DOHH2 (cell line): ENCODE results near the gene CHPF2.

ENCODE experiments used
- H3F3A ChIP-seq: fragments of 200-600 bp; sonication (generic), shearing (Covaris generic); 2 replicates; pipeline ENCODE4 v1.6.0; 2016; ENCODE audit warnings: antibody characterized with exemption, mild to moderate bottlenecking; ENCODE audit not compliant: control insufficient read depth, insufficient read depth
- H3K27ac ChIP-seq: fragments of 200-600 bp; sonication (generic); 2 replicates; pipeline ENCODE4 v1.5.1; 2014; ENCODE audit warnings: low read depth, mild to moderate bottlenecking, low read length, moderate library complexity
- H3K27me3 ChIP-seq: fragments of 200-600 bp; sonication (generic); 2 replicates; pipeline ENCODE4 v1.6.1; 2014; ENCODE audit warnings: mild to moderate bottlenecking, low read length, mixed read lengths; ENCODE audit not compliant: control insufficient read depth
- H3K36me3 ChIP-seq: fragments of 200-600 bp; sonication (generic); 2 replicates; pipeline ENCODE4 v1.6.1; 2014; ENCODE audit warnings: mild to moderate bottlenecking, low read length, moderate library complexity, mixed read lengths; ENCODE audit not compliant: control insufficient read depth
- H3K4me1 ChIP-seq: fragments of 200-600 bp; sonication (generic); 2 replicates; pipeline ENCODE4 v1.6.1; 2014; ENCODE audit warnings: mild to moderate bottlenecking, low read length, mixed read lengths; ENCODE audit not compliant: control insufficient read depth
- H3K4me2 ChIP-seq: fragments of 200-600 bp; sonication (generic); 2 replicates; pipeline ENCODE4 v1.6.0; 2014; ENCODE audit warnings: mild to moderate bottlenecking, low read length, moderate library complexity
- H3K4me3 ChIP-seq: fragments of 200-600 bp; sonication (generic); 2 replicates; pipeline ENCODE4 v1.5.1; 2014; ENCODE audit warnings: mild to moderate bottlenecking, low read length, mixed read lengths
- H3K79me2 ChIP-seq: fragments of 200-600 bp; sonication (generic); 2 replicates; pipeline ENCODE4 v1.6.1; 2014; ENCODE audit warnings: mild to moderate bottlenecking, low read length, mixed read lengths; ENCODE audit not compliant: control insufficient read depth
- H3K9me2 ChIP-seq: fragments of 200-600 bp; sonication (generic); replicated peaks from 2 replicates; pipeline ENCODE4 v1.6.1; 2014; ENCODE audit warnings: mild to moderate bottlenecking, low read length, mixed read lengths; ENCODE audit not compliant: control insufficient read depth
- H3K9me3 ChIP-seq: fragments of 200-600 bp; sonication (generic); 2 replicates; pipeline ENCODE4 v1.6.1; 2014; ENCODE audit warnings: antibody characterized with exemption, low read length, mixed read lengths; ENCODE audit not compliant: control insufficient read depth, insufficient read depth
- H4K20me1 ChIP-seq: fragments of 200-600 bp; sonication (generic); 2 replicates; pipeline ENCODE4 v1.6.0; 2014; ENCODE audit warnings: low read depth, mild to moderate bottlenecking, antibody characterized with exemption, low read length, moderate library complexity; ENCODE audit not compliant: control insufficient read depth, insufficient read depth
- EZH2phosphoT487 ChIP-seq: fragments of 200-600 bp; sonication (generic); IDR thresholded peaks from 2 replicates; pipeline ENCODE4 v1.6.1; 2017; ENCODE audit warnings: borderline replicate concordance, mild to moderate bottlenecking, antibody characterized with exemption, low read length, moderate library complexity, mixed read lengths
- TF ChIP-seq, protein P1 (sequence below): fragments of 200-600 bp; sonication (generic); IDR thresholded peaks from one replicate; pipeline ENCODE4 v1.5.1; 2014; ENCODE audit warnings: antibody characterized with exemption, mild to moderate bottlenecking, low read depth, low read length; ENCODE audit not compliant: poor library complexity, severe bottlenecking

The CHPF2 gene

DNA sequence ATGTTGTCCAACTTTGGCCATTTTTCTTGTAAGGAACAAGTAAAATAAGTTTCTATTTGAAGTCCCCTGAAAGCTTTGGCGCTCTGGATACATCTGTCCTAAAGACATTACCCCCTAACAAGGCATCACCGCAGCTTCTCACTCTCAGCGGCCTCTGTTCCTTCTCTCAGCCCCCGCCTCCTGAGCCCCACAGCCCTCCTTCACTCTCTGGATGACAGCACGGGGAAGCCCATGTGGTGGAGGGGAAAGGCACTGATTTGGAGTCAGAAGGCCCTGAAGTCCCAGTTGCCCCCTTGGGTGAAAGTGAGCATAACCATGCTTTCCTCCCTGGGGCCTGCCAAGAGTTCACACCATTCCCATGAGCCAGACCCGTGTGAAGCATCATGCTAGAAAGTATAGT is 26.6 kb upstream of the CHPF2 start:
- H3K36me3 ChIP-seq, result no peaks in the 10 kb centered on the region
- H3K27me3 ChIP-seq, result peaks cover 21% of the 10 kb centered on the region
- no peaks in the 10 kb centered on the region for H3K9me2 ChIP-seq
- H3K79me2 ChIP-seq, result no peaks in the 10 kb centered on the region
- no peak overlapping the region for H3K27ac ChIP-seq
- H3K4me2 ChIP-seq, result no peak overlapping the region
- TF ChIP-seq, protein P1, sequence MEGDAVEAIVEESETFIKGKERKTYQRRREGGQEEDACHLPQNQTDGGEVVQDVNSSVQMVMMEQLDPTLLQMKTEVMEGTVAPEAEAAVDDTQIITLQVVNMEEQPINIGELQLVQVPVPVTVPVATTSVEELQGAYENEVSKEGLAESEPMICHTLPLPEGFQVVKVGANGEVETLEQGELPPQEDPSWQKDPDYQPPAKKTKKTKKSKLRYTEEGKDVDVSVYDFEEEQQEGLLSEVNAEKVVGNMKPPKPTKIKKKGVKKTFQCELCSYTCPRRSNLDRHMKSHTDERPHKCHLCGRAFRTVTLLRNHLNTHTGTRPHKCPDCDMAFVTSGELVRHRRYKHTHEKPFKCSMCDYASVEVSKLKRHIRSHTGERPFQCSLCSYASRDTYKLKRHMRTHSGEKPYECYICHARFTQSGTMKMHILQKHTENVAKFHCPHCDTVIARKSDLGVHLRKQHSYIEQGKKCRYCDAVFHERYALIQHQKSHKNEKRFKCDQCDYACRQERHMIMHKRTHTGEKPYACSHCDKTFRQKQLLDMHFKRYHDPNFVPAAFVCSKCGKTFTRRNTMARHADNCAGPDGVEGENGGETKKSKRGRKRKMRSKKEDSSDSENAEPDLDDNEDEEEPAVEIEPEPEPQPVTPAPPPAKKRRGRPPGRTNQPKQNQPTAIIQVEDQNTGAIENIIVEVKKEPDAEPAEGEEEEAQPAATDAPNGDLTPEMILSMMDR, result no peak
- TF ChIP-seq EZH2phosphoT487, result no peak
- H3K4me3 ChIP-seq, result no peak overlapping the region
- H3K4me1 ChIP-seq, result no peaks in the 10 kb centered on the region
- no peaks in the 10 kb centered on the region for H3F3A ChIP-seq
- no peaks in the 10 kb centered on the region for H3K9me3 ChIP-seq
- no peaks in the 10 kb centered on the region for H4K20me1 ChIP-seq

DNA sequence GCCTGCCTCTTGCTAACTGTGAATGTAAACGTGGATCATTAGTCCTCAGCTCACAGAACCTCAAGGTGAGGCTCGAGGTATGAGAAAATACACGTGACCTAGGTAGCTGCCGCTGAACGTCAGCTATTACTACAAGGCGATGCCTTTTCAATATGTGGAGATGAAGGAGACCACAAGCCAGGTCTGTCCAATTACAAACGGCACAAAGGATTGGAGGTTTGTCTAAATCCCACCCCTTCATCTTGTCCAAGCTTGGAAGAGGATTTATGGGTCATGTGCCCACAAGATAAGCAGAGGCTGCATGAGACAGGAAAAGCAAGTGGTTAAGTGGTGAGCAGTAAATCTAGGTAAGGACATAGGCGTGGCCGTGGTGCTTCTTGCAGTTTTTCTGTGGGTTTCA is 25.4 kb upstream of the CHPF2 start:
- Histone ChIP-seq H3K36me3 (peaks cover 3% of the 10 kb centered on the region), H3F3A (peaks cover 10% of the 10 kb centered on the region; the same call in 1 of the 2 replicates), H3K79me2 (no peaks in the 10 kb centered on the region), H3K4me2 (no peak overlapping the region), H3K27ac (no peak overlapping the region), H3K27me3 (peaks cover 16% of the 10 kb centered on the region), H3K9me2 (no peaks in the 10 kb centered on the region), H3K4me1 (no peaks in the 10 kb centered on the region), H4K20me1 (no peaks in the 10 kb centered on the region; the same call in 1 of the 2 replicates), H3K4me3 (no peak overlapping the region), H3K9me3 (no peaks in the 10 kb centered on the region)
- TF ChIP-seq EZH2phosphoT487, result no peak

DNA sequence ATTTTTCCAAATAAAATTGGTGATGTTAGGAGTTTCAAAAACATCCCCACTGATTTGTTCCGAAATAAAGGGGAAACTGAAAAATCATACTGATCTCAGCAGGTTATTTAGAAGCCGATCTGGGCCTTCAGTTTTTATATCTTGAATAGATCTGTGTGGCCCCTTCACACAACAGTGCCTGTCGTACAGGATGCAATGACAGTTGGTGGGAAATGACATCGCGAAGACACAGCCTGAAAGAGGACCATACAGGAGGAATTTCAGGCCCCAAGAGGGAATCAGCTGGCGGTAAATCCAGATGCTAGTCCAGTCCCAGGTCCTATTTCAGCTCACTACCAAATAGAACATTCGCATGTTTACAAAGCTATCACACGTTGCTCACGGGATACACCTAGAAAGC is 25.0 kb upstream of the CHPF2 start:
- Histone ChIP-seq H3K4me1 (no peaks in the 10 kb centered on the region), H3K27ac (no peak overlapping the region), H3K36me3 (peaks cover 7% of the 10 kb centered on the region), H3K27me3 (peaks cover 14% of the 10 kb centered on the region), H3K4me2 (no peak overlapping the region), H3K4me3 (no peak overlapping the region), H4K20me1 (no peaks in the 10 kb centered on the region; the same call in 1 of the 2 replicates), H3K79me2 (no peaks in the 10 kb centered on the region), H3F3A (peaks cover 11% of the 10 kb centered on the region; the same call in 1 of the 2 replicates), H3K9me3 (no peaks in the 10 kb centered on the region), H3K9me2 (no peaks in the 10 kb centered on the region)
- TF ChIP-seq EZH2phosphoT487, result no peak
- TF ChIP-seq, protein P1, result no peak

DNA sequence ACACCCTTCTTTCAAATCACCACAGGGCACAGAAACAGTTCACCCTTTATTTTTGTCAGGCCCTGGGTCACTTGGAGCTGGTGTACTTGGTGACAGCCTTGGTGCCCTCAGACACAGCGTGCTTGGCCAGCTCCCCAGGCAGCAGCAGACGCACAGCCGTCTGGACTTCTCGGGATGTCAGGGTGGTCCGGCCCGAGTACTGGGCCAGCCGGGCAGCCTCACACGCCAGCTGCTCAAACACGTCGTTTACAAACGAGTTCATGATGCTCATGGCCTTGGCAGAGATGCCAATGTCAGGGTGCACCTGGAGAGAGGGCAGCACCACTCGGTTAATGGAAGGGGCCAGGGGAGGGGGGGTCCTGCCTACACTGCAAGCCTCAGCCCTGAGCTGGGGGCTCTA is 24.5 kb upstream of the CHPF2 start:
- Histone ChIP-seq H3K27ac (no peak overlapping the region), H3K4me1 (no peaks in the 10 kb centered on the region), H3K9me2 (no peaks in the 10 kb centered on the region), H4K20me1 (no peaks in the 10 kb centered on the region; the same call in 1 of the 2 replicates), H3K4me2 (no peak overlapping the region), H3K4me3 (no peak overlapping the region), H3K27me3 (peaks cover 14% of the 10 kb centered on the region), H3K79me2 (no peaks in the 10 kb centered on the region), H3K36me3 (peaks cover 12% of the 10 kb centered on the region), H3K9me3 (no peaks in the 10 kb centered on the region), H3F3A (peaks cover 11% of the 10 kb centered on the region; the same call in 1 of the 2 replicates)
- no peak for TF ChIP-seq EZH2phosphoT487
- TF ChIP-seq, protein P1, result no peak
